HT-29 (cell line): ENCODE results near the gene ABHD18. TPM values are rescaled to one million over a fixed set of nuclear protein-coding genes. Genes with fewer than 3 reads are reported as not detected.
"Not testable (repeated sequence)": the region's sequence is repeated elsewhere in the genome, so short reads cannot be mapped to it uniquely, and the experiment has no call there.

ENCODE experiments used
- DNase-seq: peaks from one replicate; pipeline ENCODE4 v3.0.0-alpha.2; 2015; ENCODE audit warnings: low spot score
- total RNA-seq: library from RNA; depleted of rRNA; stranded (reverse); fragments of >200 nt; shearing (Covaris generic); gene quantifications from 2 replicates; pipeline ENCODE4 v1.2.3, GENCODE V29; 2014

ABHD18 gene
- total RNA-seq, 1 experiment from 2014 or later = 7.1 TPM

DNA sequence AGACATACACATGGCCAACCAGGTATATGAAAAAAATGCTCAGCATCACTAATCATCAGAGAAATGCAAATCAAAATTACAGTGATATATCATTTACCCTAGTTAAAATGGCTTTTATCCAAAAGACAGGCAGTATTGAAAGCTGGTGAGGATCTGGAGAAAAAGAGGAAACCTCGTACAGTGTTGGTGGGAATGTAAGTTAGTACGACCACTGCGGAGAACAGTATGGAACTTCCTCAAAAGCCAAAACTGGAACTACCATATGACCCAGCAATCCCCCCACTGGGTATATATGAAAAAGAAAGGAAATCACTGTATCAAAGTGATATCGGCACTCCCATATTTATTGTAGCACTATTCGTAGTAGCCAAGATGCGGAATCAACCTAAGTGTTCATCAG, 23.4 kb downstream of the ABHD18 start:
- no peak for DNase-seq

DNA sequence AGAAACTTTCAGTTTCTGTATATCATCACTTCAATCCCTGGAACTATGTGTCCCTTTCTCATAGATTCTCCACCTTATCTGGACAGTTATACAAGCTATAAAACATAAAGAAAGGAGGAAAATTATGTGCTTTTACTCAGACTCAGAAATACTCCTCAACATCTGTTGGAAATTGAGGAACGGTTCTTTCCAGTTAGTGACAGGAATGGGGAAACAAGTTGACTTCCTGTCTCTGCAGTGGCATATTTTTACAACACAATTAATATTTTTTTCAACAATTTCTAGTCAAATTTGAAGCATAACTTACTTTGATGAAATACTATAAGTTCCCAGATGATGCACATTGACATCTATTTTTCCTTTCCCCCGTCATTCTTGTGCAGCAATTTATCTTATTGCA, 27.9 kb downstream of the ABHD18 start:
- no peak for DNase-seq

DNA sequence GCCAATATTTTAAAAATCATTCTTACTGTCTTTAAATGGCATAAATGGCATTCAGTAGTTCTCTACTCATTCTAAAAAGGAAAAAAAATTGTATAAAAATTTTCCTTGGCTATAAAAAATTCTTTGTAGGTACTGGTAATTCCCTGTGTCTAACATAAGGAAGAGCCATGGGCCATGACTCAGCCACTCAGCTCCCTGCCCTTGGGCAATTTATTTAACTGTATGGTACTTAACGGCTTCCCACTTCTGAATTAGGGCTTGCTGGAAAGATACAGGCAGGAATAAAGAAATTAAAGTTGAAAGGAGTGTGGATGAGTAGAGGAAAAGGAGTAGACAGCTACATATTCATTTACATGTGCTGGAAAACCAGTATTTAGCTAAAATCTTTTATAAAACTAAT, 30.6 kb downstream of the ABHD18 start:
- no peak for DNase-seq

DNA sequence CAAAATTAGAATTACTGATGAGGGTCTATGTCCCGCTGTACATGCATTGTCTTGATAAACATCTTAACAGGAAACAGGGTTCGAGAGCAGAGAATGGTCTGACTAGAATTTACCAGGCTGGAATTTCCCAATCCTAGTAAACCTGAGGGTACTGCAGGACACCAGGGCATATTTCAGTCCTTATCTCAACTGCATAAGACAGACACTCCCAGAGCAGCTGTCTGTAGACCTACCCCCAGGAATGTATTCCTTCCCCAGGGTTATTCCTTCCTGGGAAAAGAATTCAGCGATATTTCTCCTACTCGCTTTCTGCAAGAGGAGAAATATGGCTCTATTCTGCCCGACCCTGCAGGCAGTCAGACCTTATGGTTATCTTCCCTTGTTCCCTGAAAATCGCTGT, 31.3 kb downstream of the ABHD18 start:
- DNase-seq = not testable (repeated sequence)

DNA sequence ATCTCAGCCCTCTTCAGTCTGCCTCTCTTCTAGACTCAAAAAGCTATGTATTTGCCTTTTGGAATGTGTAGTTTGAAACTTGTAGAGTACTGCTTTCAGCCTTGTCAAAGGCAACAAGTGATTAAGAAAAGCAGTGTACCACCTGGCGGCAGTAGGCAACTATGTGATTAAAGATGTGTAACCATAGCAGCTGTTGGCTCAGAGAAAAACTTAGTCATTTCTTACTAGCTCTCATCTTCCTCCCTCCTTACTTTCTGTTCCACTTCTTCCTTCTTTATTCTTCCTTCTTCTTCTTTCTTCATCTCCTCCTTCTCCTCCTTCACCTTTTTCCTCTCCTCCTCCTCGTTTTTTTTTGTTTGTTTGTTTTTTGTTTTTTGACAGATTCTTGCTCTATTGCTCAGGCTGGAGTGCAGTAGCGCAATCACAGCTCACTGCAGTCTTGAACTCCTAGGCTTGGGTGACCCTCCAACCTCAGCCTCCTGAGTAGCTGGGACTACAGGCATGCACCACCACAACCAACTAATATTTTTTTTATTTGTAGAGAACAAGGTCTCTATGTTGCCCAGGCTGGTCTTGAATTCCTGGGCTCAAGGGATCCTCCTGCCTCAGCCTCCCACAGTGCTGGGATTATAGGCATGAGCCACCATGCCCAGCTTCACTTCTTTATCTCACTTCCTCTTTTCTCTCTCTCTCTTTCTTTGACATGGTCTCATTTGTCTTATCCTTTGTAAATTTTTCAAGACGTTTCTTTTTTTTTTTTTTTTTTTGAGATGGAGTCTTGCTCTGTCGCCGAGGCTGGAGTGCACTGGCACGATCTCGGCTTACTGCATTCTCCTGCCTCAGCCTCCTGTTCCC, 32.6 kb downstream of the ABHD18 start:
- DNase-seq = peak; percentile 60

DNA sequence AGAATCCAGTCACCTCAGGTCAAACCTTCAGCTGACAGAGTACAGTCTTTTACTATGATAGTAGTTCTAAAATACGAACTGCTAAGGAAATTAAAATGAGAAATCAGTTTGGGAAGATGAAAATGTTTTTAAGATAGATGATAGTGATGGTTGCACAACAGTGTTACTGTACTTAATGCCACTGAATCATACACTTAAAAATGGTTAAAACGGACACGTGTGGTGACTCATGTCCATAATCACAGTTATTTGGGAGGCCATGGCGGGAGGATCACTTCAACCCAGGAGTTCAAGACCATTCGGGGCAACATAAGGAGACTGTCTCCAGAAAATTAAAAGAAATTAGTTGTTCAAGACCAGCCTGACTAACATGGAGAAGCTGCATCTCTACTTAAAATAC, 41.4 kb downstream of the ABHD18 start:
- DNase-seq = no peak

DNA sequence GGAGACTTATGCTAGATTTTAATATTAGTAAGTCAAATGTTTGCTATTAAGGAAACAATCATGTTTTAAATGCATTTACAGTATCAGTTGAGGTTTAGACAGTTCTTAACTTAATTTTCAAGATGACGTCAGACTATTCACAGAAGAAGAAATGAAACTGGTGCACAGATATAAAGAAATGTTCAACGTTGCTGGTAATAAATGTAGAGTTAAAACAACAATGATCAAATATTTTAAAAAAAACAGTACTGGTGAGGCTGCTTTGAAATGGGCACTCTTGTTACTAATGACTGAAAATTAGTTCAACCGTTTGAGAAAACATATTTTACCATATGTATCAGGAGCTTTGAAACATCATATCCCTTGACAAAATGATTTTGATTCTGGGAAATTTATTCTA, 44.2 kb downstream of the ABHD18 start:
- DNase-seq = no peak

DNA sequence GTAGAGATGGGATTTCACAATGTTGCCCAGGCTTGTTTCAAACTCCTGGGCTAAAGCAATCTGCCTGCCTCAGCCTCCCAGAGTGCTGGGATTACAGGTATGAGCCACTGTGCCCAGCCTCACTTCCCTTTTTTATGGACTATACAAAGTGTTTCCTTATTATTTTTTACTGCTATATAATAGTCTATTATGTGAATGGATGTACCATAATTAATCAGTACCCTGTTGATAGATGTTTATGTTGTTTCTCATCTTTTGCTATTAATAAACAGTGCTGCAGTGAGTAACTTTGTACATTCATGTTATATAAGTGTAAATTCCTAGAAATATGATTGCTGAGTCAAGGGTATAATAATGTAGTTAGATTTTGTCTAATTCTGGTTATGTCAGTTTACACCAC, 60.1 kb downstream of the ABHD18 start:
- no peak for DNase-seq

DNA sequence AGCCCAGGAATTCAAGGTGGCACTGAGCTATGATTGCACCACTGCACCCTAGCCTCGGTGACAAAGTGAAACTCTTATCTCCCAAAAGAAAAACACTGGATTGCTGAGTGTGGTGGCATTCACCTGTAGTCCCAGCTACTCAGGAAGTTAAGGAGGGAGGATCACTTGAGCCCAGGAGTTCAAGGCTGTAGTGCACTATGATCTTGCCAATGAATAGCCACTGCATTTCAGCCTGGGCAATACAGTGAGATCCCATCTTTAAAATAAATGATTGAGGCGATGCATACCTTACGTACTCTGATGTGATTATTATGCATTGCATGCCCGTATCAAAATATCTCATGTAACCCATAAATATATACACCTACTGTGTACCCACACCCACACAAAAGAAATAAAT, 64.7 kb downstream of the ABHD18 start:
- no peak for DNase-seq

DNA sequence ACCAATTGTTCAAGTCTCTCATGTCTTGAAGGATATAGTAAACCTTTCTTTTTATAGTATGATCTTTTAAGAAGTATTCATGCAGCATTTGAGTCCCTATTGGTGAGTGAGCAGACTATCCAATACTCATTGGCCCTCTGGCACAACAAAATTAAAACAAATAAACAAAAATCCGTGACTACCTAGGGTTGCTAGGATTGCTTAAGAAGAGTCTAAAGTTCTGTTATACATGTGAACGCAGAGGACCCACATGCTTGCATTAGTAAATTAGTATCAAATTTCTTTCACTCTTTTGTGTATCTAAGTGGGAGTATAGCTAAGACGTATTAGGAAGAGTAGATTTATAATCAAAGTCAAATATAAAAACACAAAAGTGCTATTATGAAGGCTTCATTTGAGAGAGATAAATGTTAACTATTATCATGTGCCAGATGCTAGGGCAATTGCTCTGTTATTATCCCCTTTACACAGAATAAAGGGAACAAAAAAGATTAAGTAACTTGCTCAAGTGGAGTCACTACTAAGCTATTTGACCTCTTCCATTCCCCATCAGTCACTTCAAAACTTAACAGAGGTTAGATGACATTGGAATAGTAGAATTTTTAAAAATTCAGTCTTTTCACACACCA, 66.7 kb downstream of the ABHD18 start:
- no peak for DNase-seq

DNA sequence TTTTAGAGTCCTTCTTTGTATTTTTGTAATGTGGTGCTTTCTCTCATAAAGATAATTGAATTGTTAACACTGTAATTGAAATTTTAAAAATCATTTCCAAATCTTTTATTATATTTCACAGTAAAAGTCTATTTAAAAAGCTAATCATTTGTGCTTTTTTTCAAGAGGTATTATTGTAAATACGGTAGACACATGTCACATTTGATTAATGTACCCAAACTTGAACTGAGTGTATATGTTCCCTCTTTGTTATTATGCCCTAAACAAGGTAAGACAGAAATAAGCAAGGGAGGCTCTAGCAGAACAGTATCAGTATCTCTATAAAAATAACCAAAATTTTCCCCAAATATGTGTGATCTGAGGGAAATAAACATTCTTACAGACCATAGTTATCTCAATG, 74.4 kb downstream of the ABHD18 start:
- DNase-seq = no peak

DNA sequence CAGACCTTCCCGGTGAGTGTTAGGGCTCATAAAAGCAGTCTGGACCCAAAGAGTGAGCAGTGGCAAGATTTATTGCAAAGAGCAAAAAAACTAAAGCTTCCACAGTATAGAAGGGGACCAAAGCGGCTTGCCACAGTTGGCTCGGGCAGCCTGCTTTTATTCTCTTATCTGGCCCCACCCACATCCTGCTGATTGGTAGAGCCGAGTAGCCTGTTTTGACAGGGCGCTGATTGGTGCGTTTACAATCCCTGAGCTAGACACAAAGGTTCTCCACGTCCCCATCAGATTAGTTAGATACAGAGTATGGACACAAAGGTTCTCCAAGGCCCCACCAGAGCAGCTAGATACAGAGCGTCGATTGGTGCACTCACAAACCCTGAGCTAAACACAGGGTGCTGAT, 81.8 kb downstream of the ABHD18 start:
- DNase-seq = not testable (repeated sequence)

DNA sequence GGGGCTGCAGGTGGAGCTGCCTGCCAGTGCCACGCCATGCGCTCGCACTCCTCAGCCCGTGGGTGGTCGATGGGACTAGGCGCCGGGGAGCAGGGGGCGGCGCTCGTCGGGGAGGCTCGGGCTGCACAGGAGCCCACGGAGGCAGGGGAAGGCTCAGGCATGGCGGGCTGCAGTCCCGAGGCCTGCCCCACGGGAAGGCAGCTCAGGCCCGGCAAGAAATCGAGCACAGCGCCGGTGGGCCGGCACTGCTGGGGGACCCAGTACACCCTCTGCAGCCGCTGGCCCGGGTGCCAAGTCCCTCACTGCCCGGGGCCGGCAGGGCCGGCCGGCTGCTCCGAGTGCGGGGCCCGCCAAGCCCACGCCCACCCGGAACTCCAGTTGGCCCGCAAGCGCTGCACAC, 82.3 kb downstream of the ABHD18 start:
- not testable (repeated sequence) for DNase-seq

DNA sequence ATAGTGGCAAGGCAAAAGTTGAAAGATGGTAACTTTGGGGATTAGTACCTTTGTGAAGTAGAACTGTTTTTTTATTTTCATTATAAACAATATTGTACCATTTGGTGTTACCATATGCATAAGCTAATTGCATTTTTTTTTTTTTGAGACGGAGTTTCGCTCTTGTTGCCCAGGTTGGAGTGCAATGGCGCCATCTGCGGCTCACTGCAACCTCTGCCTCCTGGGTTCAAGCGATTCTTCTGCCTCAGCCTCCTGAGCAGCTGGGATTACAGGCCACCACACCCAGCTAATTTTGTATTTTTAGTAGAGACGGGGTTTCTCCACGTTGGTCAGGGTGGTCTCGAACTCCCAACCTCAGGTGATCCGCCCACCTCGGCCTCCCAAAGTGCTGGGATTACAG, 86.0 kb downstream of the ABHD18 start:
- DNase-seq = peak; percentile 28

DNA sequence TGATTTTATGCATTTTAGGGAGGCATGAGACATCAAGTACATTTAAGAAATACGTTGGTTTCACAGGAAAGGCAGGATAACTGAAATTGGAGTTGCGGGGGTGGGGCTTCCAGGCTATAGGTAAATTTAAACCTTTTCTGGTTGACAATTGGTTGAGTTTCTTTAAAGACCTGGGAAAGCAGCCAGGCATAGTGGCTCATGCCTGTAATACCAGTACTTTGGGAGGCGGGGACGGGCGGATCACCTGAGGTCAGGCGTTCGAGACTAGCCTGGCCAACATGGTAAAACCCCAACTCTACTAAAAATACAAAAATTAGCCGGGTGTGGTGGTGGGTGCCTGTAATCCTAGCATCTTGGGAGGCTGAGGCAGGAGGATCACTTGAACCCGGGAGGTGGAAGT, 89.7 kb downstream of the ABHD18 start:
- DNase-seq = not testable (repeated sequence)

DNA sequence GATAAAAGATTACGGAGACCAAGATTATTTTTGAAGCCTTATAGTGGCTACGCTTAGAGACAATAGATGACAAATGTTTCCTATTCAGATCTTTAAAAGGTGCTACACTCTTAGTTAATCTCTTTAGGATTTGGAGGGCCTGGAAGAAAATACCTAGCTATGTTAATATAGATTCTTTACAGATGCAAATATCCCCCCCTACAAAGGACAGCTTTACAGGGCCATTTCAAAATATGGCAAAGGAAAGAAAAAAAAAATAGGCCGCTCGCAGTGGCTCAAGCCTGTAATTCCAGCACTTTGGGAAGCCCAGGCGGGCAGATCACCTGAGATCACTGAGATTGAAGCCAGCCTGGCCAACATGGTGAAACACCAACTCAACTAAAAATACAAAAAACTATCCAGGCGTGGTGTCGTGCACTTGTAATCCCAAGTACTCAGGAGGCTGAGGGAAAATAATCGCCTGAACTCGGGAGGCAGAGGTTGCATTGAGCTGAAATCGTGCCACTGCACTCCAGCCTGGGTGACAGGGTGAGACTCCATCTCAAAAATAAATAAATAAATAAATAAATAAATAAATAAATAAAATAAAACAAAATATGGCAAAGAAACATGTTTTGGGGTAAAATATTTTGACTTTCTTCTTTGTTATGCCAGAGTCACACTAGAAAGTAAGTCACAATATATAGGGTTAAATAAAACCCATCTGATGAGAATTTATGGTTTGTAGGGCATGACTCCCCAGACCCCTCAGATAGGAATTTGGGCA, 90.4 kb downstream of the ABHD18 start:
- not testable (repeated sequence) for DNase-seq

DNA sequence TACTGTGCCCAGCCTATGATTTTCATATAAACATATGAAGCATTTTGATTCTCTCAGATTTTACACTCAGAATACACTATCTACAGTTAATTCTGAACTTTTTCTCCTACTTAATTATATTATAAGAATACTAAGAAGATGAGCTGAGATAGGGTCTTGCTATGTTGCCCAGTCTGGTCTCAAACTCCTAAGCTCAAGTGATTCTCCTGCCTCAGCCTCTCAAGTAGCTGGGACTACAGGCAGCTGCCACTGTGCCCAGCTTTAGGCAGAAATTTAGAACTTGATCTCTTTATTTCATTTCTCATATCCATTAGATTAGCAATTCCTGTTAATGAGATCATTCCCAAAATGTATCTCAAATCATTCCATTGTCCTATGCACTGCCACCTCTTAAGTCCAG, 91.2 kb downstream of the ABHD18 start:
- no peak for DNase-seq

DNA sequence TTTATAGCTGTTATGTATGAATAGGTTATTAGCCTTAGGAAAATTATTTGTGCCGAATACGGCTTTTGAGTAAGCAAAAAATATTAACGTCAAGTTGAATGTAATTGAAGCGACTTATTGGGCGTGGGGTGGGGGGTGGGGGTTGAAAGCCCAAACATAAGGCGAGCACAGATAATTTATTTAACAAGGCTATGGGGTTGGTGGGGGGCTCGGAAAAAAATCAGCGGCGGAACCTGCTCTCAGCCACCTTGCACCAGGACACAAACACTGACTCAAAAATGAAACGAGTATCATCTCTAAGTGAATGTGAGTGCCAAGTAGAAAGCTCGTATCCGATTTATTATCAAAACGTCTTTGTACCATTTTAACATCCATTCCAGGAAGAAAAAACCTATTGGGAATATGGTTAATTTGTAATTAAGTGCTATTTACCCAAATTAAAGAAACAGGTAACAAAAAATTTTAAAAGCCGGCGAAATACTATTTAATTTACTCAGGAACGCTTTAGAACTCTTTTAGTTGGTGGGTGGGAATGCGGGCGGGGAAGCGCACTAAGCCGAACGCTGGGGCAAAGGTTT, 95.0 kb downstream of the ABHD18 start:
- DNase-seq = peak; percentile 35

DNA sequence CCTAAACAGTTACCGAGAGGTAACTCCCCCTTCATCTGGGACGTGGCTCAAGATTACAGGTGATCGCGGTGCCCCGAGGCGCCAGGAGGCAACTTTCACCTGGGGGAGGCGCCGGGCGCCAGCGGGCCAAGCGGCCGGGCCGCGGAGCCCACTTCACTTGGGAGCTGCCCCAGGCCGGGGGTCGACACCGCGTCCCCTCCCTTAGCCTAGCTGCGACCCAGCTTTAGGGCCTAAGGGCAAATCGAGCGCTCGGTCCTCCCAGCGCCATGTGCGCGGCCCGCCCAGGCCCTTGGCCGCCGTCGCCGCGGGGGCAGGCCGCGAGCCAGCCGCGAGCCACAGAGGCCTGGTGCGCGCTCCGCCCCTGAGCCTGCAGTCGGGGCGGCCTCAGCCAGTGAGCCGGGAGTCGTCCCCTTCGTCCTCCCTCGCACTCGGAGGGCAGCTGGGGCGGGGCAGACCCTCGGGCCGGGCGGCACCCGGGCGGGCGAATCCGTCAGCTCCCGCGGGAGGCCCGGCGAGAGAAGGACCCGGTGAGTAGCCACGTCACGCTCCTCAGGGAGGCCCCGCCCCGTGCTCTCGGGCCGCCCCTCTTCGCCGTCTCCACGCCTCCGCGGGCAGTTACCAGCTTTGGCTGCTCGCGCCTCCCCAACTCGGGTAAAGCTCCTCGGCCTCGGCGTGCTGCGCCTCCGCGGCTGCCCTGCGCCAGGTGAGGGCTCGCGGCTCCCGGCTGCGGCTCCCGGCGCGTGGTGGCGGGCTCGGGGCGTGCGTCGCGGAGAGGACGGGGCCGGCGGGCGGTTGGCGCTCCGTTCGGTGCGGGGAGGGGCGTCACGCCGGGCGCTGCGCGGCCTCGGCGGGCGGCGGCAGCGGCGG, 95.7 kb downstream of the ABHD18 start, which contains the start of gene LARP1B:
Gene LARP1B (plus strand): TSS at position 614 of the 867 bp plus-strand sequence. CDS start 13,640 bp downstream, outside the sequence.
- DNase-seq = peak; percentile 96

DNA sequence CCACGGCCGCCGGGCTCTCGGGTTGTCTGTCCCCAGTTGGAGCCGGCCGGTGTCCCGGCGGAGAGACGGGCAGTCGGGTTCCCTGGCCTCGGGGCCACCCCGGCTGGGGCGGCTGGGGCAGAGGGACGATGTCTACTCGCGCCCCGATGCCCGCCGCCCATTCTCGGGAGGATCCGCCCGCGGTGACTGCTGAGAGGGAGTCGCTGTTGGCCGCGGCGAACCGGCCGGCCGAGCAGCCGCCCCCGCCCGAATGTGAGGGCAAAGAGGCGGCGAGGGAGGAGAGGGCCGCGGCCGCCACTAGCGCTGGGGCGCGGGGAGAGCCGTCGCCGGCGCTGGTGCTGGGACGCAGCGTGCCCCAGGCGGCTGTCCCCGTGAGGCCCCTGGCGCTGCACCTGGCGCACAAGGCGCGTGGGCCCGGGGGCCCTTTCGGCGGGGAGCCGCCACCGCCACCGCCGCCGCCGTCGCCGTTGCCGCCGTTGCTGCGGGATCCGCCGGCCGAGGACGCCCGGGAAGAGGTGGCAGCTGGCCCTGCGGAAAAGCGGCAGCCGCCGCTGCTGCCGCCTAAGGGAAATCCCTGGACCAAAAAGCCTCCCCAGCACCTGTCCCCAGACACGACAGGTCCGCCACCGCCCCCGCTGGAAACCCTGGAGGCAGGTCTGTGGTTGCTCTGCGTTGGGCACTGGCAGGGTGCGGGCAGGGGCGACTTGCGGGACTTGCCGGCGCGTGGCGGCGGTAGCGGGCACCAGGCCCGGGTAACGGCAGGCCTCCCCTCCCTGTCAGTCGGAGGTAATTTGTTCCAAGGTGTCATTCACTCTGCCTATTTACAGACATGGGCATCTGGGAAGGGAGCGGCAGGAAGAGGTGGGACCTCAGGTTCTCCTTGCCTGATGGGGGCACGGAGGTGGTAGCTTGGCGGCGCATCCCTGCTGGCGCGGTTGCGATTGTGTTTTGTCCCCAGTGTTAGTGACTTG, 96.6 kb downstream of the ABHD18 start:
- peak; percentile 72 for DNase-seq
